ENCODE results near the gene TEX11.
"Not testable (repeated sequence)": the region's sequence is repeated elsewhere in the genome, so short reads cannot be mapped to it uniquely, and the experiment has no call there.

- TF ChIP-seq POLR2A, CTCF (IDR thresholded peaks at IDR 0.05): not testable (repeated sequence)
Measured at GRCh38 chrX:70843620-70844019, 64.9 kb downstream of the TEX11 start.

Measured in heart left ventricle (tissue), 13 donors.